ENCODE measurements around the gene NLRP1. TPM values are rescaled to one million over a fixed set of nuclear protein-coding genes. Genes with fewer than 3 reads are reported as not detected.
A peak's percentile ranks its signal among the peaks of the same experiment; 100 is the strongest.

NLRP1 gene
- total and polyA plus RNA-seq, 9 of the 15 experiments (the other 6 are each of a cell fraction or from before 2014, with no cell fraction given) = 4.0 to 69.4 (median 27.7) TPM

DNA sequence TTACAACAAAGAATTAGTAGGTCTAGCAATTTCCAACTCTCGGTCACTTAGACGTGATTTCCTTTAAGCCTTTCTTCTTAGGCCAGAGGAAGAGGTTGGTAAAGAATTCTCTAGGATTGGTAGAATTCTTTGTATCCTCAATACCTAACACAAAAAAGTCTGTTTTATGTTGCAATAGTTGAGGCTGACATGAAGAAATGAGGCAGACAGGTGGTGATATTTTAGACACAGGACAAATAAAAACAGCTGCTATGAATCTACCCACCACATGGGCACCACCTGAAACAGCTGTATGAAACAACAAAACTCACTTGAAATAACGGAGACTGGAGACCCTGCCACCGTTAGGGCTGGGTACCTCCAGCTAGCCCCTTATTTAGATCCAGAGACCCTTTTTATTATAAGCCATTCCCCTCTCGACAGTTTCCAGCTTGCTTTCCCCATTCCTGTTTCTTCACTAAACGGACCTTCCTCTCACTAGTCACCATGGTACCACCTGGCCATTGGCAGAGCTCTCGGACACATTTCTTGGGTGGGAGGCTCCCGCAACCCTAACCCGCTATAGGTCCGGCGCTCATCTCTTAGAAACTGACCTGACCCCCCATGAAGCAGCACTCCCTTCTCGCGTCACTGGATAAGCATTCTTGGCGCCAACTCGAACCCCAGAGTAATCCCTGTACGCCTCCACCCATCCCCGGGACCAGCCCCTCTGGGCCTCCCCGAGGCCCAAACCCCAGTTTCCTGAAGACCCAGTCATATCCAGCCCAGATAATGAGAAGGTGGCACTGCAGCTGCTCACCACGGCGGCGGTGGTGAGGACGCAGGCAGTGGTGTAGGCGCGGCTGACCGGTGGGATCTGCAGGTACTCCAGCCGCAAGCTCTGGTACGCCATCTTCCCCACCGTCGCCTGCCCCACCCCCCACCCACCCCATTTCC lies 98.8 kb downstream of the NLRP1 start, which contains the start of gene DERL2 (continued):
- TF ChIP-seq HDAC1 (IDR thresholded peaks at IDR 0.05) (peak in 1 of 2 experiments; percentile 56; a peak in 1 of 4 replicates), PHF20 (IDR thresholded peaks at IDR 0.05; ENCODE audit: partially characterized antibody) (peak; percentile 75), GABPB2 (CRISPR knock-in tag; conservative IDR thresholded peaks at IDR 0.05) (no peak), EGR1 (conservative IDR thresholded peaks at IDR 0.05) (0 out of 2 replicates have a peak, but pooled peaks have one; percentile 20), CHD1 (IDR thresholded peaks at IDR 0.05; ENCODE audit: low read length) (peak; percentile 40), RBM39 (optimal IDR thresholded peaks at IDR 0.05; ENCODE audit: low read depth, low read length) (no peak), IFI16 (CRISPR knock-in tag; IDR thresholded peaks at IDR 0.05) (no peak), ZNF133 (CRISPR knock-in tag; IDR thresholded peaks at IDR 0.05) (no peak), MTA2 (IDR thresholded peaks at IDR 0.05; ENCODE audit: low read depth) (no peak), ARID1B (IDR thresholded peaks at IDR 0.05) (no peak), MBD2 (IDR thresholded peaks at IDR 0.05; ENCODE audit: borderline replicate concordance, low read depth) (no peak), SAP30 (IDR thresholded peaks at IDR 0.05; ENCODE audit: borderline replicate concordance, insufficient read depth, low read depth, low read length, poor library complexity, severe bottlenecking) (peak; percentile 38), TAF1 (IDR thresholded peaks at IDR 0.05; ENCODE audit: control insufficient read depth, extremely low read depth, insufficient read depth, low read length, severe bottlenecking) (peak; percentile 66), NBN (IDR thresholded peaks at IDR 0.05; ENCODE audit: low read depth) (no peak), HSF4 (CRISPR knock-in tag; IDR thresholded peaks at IDR 0.05; ENCODE audit: borderline replicate concordance) (no peak), TRIM24 (IDR thresholded peaks at IDR 0.05) (peak in 1 of 2 experiments; percentile 7; a peak in 1 of 4 replicates), LARP7 (IDR thresholded peaks at IDR 0.05) (no peak), ETS2 (tag; IDR thresholded peaks at IDR 0.05; ENCODE audit: borderline replicate concordance, poor library complexity, severe bottlenecking) (no peak), ZNF134 (CRISPR knock-in tag; conservative IDR thresholded peaks at IDR 0.05) (no peak)
- TF ChIP-seq, protein P1, sequence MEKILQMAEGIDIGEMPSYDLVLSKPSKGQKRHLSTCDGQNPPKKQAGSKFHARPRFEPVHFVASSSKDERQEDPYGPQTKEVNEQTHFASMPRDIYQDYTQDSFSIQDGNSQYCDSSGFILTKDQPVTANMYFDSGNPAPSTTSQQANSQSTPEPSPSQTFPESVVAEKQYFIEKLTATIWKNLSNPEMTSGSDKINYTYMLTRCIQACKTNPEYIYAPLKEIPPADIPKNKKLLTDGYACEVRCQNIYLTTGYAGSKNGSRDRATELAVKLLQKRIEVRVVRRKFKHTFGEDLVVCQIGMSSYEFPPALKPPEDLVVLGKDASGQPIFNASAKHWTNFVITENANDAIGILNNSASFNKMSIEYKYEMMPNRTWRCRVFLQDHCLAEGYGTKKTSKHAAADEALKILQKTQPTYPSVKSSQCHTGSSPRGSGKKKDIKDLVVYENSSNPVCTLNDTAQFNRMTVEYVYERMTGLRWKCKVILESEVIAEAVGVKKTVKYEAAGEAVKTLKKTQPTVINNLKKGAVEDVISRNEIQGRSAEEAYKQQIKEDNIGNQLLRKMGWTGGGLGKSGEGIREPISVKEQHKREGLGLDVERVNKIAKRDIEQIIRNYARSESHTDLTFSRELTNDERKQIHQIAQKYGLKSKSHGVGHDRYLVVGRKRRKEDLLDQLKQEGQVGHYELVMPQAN (IDR thresholded peaks at IDR 0.05; ENCODE audit: borderline replicate concordance) = peak; percentile 77; the same call in 1 of the 2 replicates
- TF ChIP-seq, protein P2, sequence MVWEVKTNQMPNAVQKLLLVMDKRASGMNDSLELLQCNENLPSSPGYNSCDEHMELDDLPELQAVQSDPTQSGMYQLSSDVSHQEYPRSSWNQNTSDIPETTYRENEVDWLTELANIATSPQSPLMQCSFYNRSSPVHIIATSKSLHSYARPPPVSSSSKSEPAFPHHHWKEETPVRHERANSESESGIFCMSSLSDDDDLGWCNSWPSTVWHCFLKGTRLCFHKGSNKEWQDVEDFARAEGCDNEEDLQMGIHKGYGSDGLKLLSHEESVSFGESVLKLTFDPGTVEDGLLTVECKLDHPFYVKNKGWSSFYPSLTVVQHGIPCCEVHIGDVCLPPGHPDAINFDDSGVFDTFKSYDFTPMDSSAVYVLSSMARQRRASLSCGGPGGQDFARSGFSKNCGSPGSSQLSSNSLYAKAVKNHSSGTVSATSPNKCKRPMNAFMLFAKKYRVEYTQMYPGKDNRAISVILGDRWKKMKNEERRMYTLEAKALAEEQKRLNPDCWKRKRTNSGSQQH (CRISPR knock-in tag; IDR thresholded peaks at IDR 0.05) = no peak
- TF ChIP-seq, protein P3, sequence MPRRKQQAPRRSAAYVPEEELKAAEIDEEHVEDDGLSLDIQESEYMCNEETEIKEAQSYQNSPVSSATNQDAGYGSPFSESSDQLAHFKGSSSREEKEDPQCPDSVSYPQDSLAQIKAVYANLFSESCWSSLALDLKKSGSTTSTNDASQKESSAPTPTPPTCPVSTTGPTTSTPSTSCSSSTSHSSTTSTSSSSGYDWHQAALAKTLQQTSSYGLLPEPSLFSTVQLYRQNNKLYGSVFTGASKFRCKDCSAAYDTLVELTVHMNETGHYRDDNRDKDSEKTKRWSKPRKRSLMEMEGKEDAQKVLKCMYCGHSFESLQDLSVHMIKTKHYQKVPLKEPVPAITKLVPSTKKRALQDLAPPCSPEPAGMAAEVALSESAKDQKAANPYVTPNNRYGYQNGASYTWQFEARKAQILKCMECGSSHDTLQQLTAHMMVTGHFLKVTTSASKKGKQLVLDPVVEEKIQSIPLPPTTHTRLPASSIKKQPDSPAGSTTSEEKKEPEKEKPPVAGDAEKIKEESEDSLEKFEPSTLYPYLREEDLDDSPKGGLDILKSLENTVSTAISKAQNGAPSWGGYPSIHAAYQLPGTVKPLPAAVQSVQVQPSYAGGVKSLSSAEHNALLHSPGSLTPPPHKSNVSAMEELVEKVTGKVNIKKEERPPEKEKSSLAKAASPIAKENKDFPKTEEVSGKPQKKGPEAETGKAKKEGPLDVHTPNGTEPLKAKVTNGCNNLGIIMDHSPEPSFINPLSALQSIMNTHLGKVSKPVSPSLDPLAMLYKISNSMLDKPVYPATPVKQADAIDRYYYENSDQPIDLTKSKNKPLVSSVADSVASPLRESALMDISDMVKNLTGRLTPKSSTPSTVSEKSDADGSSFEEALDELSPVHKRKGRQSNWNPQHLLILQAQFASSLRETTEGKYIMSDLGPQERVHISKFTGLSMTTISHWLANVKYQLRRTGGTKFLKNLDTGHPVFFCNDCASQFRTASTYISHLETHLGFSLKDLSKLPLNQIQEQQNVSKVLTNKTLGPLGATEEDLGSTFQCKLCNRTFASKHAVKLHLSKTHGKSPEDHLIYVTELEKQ (CRISPR knock-in tag; IDR thresholded peaks at IDR 0.05) = no peak

Measured in K562 (cell line).